GM19025 (cell line): ENCODE results near the gene DCDC2C.

Source experiments
- ATAC-seq: cut with Tn5 transposase; IDR thresholded peaks from one replicate; pipeline ENCODE4 v1.9.1; 2021; ENCODE audit warnings: mild to moderate bottlenecking, low read depth, moderate library complexity; ENCODE audit not compliant: unreplicated experiment

The DCDC2C gene

GRCh38 chr2:3672861-3673678 lies 30.3 kb upstream of the DCDC2C start:
- ATAC-seq: no peak

GRCh38 chr2:3674066-3674845 lies 29.1 kb upstream of the DCDC2C start:
- no peak for ATAC-seq

GRCh38 chr2:3675687-3676086 lies 27.7 kb upstream of the DCDC2C start:
- ATAC-seq: no peak

- no peak for ATAC-seq
Observed at GRCh38 chr2:3677436-3677835, 25.9 kb upstream of the DCDC2C start.

- no peak for ATAC-seq
Observed at GRCh38 chr2:3678212-3678611, 25.2 kb upstream of the DCDC2C start.

- ATAC-seq: no peak
Observed at GRCh38 chr2:3679180-3679579, 24.2 kb upstream of the DCDC2C start.

GRCh38 chr2:3679616-3680393 lies 23.6 kb upstream of the DCDC2C start:
- no peak for ATAC-seq

- no peak for ATAC-seq
Observed at GRCh38 chr2:3680548-3681345, 22.6 kb upstream of the DCDC2C start.

GRCh38 chr2:3681625-3682024 lies 21.8 kb upstream of the DCDC2C start:
- ATAC-seq: no peak

GRCh38 chr2:3682811-3683210 lies 20.6 kb upstream of the DCDC2C start:
- no peak for ATAC-seq

- ATAC-seq: no peak
Observed at GRCh38 chr2:3683748-3684454, 19.5 kb upstream of the DCDC2C start.

GRCh38 chr2:3689998-3690748 lies 13.2 kb upstream of the DCDC2C start:
- ATAC-seq: no peak

GRCh38 chr2:3692375-3692774 lies 11.0 kb upstream of the DCDC2C start:
- no peak for ATAC-seq

- ATAC-seq: no peak
Observed at GRCh38 chr2:3696545-3696944, 6.8 kb upstream of the DCDC2C start.

GRCh38 chr2:3701071-3701470 lies 2.3 kb upstream of the DCDC2C start:
- no peak for ATAC-seq

GRCh38 chr2:3703757-3704355 lies 481 bp downstream of the DCDC2C start:
- no peak for ATAC-seq

GRCh38 chr2:3704692-3705091 lies 1.3 kb downstream of the DCDC2C start:
- ATAC-seq: no peak

GRCh38 chr2:3705782-3706181 lies 2.4 kb downstream of the DCDC2C start:
- no peak for ATAC-seq

- ATAC-seq: no peak
Observed at GRCh38 chr2:3706892-3707291, 3.5 kb downstream of the DCDC2C start.
